Measurements from ENCODE around the gene BMPR1B. TPM values are rescaled to one million over a fixed set of nuclear protein-coding genes. Genes with fewer than 3 reads are reported as not detected.

Gene BMPR1B
- total RNA-seq, 1 experiment from 2014 or later = 7.1 TPM

DNA sequence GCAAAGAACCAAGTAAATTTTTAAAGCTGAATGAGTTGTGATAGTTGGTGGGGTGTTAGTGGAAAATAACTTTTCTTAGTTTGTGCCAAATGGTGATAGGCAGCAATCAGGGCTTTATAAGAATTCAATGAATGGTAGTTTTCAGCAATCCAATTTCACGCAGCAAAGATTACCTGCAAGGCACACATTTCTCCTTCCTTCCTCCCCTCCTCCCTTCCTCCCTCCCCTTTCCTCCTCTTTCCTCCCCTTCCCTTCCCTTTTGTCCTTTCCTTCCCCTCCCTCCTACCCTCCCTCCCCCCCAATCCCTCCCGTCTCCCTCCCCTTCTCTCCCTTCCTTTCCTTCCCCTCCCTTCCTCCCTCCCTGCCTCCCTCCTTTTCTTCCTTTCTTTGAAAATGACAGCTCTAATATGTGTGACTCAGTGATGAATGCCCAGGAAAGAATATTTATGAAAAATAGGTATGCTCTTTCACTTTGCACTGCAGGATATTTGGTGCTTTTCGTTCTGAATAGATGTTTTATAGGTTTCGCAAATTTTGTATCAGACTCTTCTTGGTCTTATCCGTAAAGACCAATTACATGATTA is 168.1 kb downstream of the BMPR1B start:
- Histone ChIP-seq H3K27ac (ENCODE audit: low read length) (peak overlapping the region; percentile 78), H2AFZ (ENCODE audit: low read length) (no peak overlapping the region), H3K9me2 (replicated peaks; ENCODE audit: low read length) (no peaks in the 10 kb centered on the region), H3K79me2 (ENCODE audit: low read length) (no peaks in the 10 kb centered on the region), H3F3A (ENCODE audit: low read length, unreplicated experiment) (peaks cover 3% of the 10 kb centered on the region), H3K27me3 (ENCODE audit: low read length) (no peaks in the 10 kb centered on the region), H3K4me3 (ENCODE audit: low read length) (peak overlapping the region; percentile 57), H3K4me2 (ENCODE audit: low read length) (peak overlapping the region; percentile 68), H3K9ac (ENCODE audit: low read length) (peak overlapping the region; percentile 15), H3K9me3 (ENCODE audit: low read length) (no peaks in the 10 kb centered on the region), H3K4me1 (ENCODE audit: insufficient read depth, low read length) (peaks cover 42% of the 10 kb centered on the region), H3K36me3 (ENCODE audit: low read depth, low read length) (no peaks in the 10 kb centered on the region), H4K20me1 (ENCODE audit: low read length) (no peaks in the 10 kb centered on the region)
- TF ChIP-seq, protein P1, sequence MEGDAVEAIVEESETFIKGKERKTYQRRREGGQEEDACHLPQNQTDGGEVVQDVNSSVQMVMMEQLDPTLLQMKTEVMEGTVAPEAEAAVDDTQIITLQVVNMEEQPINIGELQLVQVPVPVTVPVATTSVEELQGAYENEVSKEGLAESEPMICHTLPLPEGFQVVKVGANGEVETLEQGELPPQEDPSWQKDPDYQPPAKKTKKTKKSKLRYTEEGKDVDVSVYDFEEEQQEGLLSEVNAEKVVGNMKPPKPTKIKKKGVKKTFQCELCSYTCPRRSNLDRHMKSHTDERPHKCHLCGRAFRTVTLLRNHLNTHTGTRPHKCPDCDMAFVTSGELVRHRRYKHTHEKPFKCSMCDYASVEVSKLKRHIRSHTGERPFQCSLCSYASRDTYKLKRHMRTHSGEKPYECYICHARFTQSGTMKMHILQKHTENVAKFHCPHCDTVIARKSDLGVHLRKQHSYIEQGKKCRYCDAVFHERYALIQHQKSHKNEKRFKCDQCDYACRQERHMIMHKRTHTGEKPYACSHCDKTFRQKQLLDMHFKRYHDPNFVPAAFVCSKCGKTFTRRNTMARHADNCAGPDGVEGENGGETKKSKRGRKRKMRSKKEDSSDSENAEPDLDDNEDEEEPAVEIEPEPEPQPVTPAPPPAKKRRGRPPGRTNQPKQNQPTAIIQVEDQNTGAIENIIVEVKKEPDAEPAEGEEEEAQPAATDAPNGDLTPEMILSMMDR (conservative IDR thresholded peaks at IDR 0.05; ENCODE audit: low read depth, low read length) = no peak
- TF ChIP-seq EZH2 (IDR thresholded peaks at IDR 0.05; ENCODE audit: low read length, unreplicated experiment) (no peak), EZH2phosphoT487 (IDR thresholded peaks at IDR 0.05; ENCODE audit: borderline replicate concordance, low read length) (no peak)
- ATAC-seq (peak; percentile 56), DNase-seq (peak; percentile 68)
- ChIA-PET CTCF (no interaction called here), POLR2A (ENCODE audit: unreplicated experiment) (no interaction called here)
- BruUV-seq (replicated peaks) = no TSS peak
- intact Hi-C loops (cut with micrococcal nuclease) = no loop called here

- Histone ChIP-seq H3K4me3 (ENCODE audit: low read length) (peak overlapping the region; percentile 12), H3K4me2 (ENCODE audit: low read length) (peak overlapping the region; percentile 68), H3K9ac (ENCODE audit: low read length) (no peak overlapping the region), H3K9me3 (ENCODE audit: low read length) (no peaks in the 10 kb centered on the region), H4K20me1 (ENCODE audit: low read length) (no peaks in the 10 kb centered on the region), H3K27me3 (ENCODE audit: low read length) (no peaks in the 10 kb centered on the region), H3F3A (ENCODE audit: low read length, unreplicated experiment) (peaks cover 3% of the 10 kb centered on the region), H3K36me3 (ENCODE audit: low read depth, low read length) (no peaks in the 10 kb centered on the region), H3K27ac (ENCODE audit: low read length) (peak overlapping the region; percentile 61), H3K79me2 (ENCODE audit: low read length) (no peaks in the 10 kb centered on the region), H3K9me2 (replicated peaks; ENCODE audit: low read length) (no peaks in the 10 kb centered on the region), H3K4me1 (ENCODE audit: insufficient read depth, low read length) (peaks cover 42% of the 10 kb centered on the region), H2AFZ (ENCODE audit: low read length) (peak overlapping the region; percentile 37; the same call in 1 of the 2 replicates)
- intact Hi-C loops (cut with micrococcal nuclease) = no loop called here
- no peak for TF ChIP-seq EZH2phosphoT487 (IDR thresholded peaks at IDR 0.05; ENCODE audit: borderline replicate concordance, low read length)
- TF ChIP-seq EZH2 (IDR thresholded peaks at IDR 0.05; ENCODE audit: low read length, unreplicated experiment) = no peak
- TF ChIP-seq, protein P1 (conservative IDR thresholded peaks at IDR 0.05; ENCODE audit: low read depth, low read length) = no peak
- DNase-seq (peak; percentile 53), ATAC-seq (no peak)
- BruUV-seq (replicated peaks) = no TSS peak
- POLR2A ChIA-PET (ENCODE audit: unreplicated experiment) = no interaction called here
- CTCF ChIA-PET = no interaction called here
Measured at GRCh38 chr4:94926936-94927335, 169.2 kb downstream of the BMPR1B start.

GRCh38 chr4:94927696-94928095 is 169.9 kb downstream of the BMPR1B start:
- BruUV-seq (replicated peaks) = no TSS peak
- Histone ChIP-seq H3K27ac (ENCODE audit: low read length) (0 out of 2 replicates have a peak overlapping the region, but pooled peaks have one; percentile 61), H3K4me2 (ENCODE audit: low read length) (peak overlapping the region; percentile 68), H3K9ac (ENCODE audit: low read length) (no peak overlapping the region), H2AFZ (ENCODE audit: low read length) (peak overlapping the region; percentile 37; the same call in 1 of the 2 replicates), H3K79me2 (ENCODE audit: low read length) (no peaks in the 10 kb centered on the region), H3K27me3 (ENCODE audit: low read length) (no peaks in the 10 kb centered on the region), H3K9me3 (ENCODE audit: low read length) (no peaks in the 10 kb centered on the region), H3K4me1 (ENCODE audit: insufficient read depth, low read length) (peaks cover 42% of the 10 kb centered on the region), H3F3A (ENCODE audit: low read length, unreplicated experiment) (peaks cover 3% of the 10 kb centered on the region), H3K4me3 (ENCODE audit: low read length) (peak overlapping the region; percentile 12; the same call in 1 of the 2 replicates), H4K20me1 (ENCODE audit: low read length) (no peaks in the 10 kb centered on the region), H3K36me3 (ENCODE audit: low read depth, low read length) (no peaks in the 10 kb centered on the region), H3K9me2 (replicated peaks; ENCODE audit: low read length) (no peaks in the 10 kb centered on the region)
- ChIA-PET POLR2A (ENCODE audit: unreplicated experiment) (interaction anchor here (0.7 kb wide), 1 partner anchor 724 kb away, joined by 7 read pairs; no protein-coding TSS in a partner anchor), CTCF (no interaction called here)
- intact Hi-C loops (cut with micrococcal nuclease) = no loop called here
- DNase-seq (no peak), ATAC-seq (no peak)
- TF ChIP-seq, protein P1 (conservative IDR thresholded peaks at IDR 0.05; ENCODE audit: low read depth, low read length) = no peak
- TF ChIP-seq EZH2phosphoT487 (IDR thresholded peaks at IDR 0.05; ENCODE audit: borderline replicate concordance, low read length) (no peak), EZH2 (IDR thresholded peaks at IDR 0.05; ENCODE audit: low read length, unreplicated experiment) (no peak)

Measured in PC-3 (cell line).